A673 (cell line): ENCODE measurements around the gene PLB1.

Source experiments
- EZH2 ChIP-seq: fragments of 200-600 bp; sonication (generic); IDR thresholded peaks from 2 replicates; pipeline ENCODE4 v1.6.1; 2017; ENCODE audit warnings: borderline replicate concordance, low read depth, mild to moderate bottlenecking, mixed read lengths, antibody characterized with exemption, low read length; ENCODE audit not compliant: poor library complexity, severe bottlenecking
- TF ChIP-seq, protein P1 (sequence below): fragments of 300-800, 200-600 bp; sonication (generic); conservative IDR thresholded peaks from 2 replicates; pipeline ENCODE4 v1.5.1; 2017; ENCODE audit warnings: low read depth, mild to moderate bottlenecking, antibody characterized with exemption, low read length, moderate library complexity, mixed read lengths

DNA sequence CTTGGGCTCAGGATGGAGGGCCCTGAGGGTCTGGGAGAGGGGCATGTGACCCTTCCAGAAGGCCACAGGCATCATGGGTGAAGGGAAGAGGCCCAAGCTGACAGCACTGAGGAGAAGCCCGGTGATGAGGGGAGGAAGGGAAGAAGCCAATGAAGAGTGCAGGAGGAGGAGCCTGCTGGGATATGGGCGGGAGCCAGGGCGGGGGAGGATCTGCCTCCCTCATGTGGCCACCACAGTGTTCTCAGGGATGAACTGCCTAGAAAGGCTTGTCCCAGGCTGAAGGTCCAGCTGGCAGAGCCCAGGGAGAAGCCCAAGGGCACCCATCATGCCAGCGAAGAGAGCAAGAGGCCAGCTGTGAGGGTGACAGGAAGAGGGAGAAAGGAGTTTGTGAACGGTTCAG, 24.6 kb upstream of the PLB1 start:
- TF ChIP-seq, protein P1, sequence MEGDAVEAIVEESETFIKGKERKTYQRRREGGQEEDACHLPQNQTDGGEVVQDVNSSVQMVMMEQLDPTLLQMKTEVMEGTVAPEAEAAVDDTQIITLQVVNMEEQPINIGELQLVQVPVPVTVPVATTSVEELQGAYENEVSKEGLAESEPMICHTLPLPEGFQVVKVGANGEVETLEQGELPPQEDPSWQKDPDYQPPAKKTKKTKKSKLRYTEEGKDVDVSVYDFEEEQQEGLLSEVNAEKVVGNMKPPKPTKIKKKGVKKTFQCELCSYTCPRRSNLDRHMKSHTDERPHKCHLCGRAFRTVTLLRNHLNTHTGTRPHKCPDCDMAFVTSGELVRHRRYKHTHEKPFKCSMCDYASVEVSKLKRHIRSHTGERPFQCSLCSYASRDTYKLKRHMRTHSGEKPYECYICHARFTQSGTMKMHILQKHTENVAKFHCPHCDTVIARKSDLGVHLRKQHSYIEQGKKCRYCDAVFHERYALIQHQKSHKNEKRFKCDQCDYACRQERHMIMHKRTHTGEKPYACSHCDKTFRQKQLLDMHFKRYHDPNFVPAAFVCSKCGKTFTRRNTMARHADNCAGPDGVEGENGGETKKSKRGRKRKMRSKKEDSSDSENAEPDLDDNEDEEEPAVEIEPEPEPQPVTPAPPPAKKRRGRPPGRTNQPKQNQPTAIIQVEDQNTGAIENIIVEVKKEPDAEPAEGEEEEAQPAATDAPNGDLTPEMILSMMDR, result no peak
- TF ChIP-seq EZH2, result no peak
